WTC11 (cell line): ENCODE results near the gene PPP1CA.

Source experiments
- ZNF121 ChIP-seq: sonication (generic); formaldehyde crosslinking; IDR thresholded peaks from 2 replicates; pipeline ENCODE4 v1.8.0; 2023; ENCODE audit warnings: missing genetic modification reagents
- TF ChIP-seq, protein P1 (sequence below): fragments of 200-600 bp; IDR thresholded peaks from 2 replicates; pipeline ENCODE4 v1.8.0; 2022; ENCODE audit warnings: antibody characterized with exemption

DNA sequence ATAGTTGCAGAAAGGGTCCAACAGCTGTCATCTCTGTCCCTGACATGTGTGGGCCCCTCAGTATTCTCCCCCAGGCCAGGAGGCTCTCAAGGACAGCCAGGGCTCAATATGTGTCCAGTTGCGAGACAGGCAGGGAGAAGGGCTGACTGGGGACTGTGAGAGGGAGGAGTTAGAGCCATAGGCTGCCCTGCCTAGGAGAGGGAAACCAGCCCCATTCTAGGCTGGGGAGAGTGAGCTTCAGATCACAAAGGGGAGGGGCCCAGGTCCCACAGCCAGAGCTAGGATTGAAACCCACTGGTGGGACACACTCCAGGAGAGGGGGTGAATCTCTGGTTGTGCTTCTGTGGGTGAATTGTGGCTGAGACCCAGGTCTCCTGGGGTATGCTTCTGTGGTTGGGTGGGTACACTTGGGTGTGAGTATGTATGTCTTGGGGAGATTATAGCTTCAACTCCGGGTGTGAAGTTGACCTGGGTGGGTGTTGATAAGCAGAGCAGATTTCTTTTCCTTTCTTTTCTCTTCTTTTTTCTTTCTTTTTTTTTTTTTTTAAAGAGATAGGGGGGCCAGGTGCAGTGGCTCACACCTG lies 11.7 kb upstream of the PPP1CA start:
- TF ChIP-seq, protein P1, sequence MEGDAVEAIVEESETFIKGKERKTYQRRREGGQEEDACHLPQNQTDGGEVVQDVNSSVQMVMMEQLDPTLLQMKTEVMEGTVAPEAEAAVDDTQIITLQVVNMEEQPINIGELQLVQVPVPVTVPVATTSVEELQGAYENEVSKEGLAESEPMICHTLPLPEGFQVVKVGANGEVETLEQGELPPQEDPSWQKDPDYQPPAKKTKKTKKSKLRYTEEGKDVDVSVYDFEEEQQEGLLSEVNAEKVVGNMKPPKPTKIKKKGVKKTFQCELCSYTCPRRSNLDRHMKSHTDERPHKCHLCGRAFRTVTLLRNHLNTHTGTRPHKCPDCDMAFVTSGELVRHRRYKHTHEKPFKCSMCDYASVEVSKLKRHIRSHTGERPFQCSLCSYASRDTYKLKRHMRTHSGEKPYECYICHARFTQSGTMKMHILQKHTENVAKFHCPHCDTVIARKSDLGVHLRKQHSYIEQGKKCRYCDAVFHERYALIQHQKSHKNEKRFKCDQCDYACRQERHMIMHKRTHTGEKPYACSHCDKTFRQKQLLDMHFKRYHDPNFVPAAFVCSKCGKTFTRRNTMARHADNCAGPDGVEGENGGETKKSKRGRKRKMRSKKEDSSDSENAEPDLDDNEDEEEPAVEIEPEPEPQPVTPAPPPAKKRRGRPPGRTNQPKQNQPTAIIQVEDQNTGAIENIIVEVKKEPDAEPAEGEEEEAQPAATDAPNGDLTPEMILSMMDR, result no peak
- TF ChIP-seq ZNF121, result no peak
